DMS 273 (cell line): Measurements from ENCODE around the gene TMEM198.

Experiments
- DNase-seq: peaks from one replicate; lab custom pipeline; 2025; ENCODE audit not compliant: unreplicated experiment; lab: John Stamatoyannopoulos, UW

Gene TMEM198

GRCh38 chr2:219508971-219509779 is 34.7 kb upstream of the TMEM198 start:
- peak; percentile 90 for DNase-seq

GRCh38 chr2:219509780-219510511 is 33.9 kb upstream of the TMEM198 start:
- DNase-seq = peak; percentile 91

DNA sequence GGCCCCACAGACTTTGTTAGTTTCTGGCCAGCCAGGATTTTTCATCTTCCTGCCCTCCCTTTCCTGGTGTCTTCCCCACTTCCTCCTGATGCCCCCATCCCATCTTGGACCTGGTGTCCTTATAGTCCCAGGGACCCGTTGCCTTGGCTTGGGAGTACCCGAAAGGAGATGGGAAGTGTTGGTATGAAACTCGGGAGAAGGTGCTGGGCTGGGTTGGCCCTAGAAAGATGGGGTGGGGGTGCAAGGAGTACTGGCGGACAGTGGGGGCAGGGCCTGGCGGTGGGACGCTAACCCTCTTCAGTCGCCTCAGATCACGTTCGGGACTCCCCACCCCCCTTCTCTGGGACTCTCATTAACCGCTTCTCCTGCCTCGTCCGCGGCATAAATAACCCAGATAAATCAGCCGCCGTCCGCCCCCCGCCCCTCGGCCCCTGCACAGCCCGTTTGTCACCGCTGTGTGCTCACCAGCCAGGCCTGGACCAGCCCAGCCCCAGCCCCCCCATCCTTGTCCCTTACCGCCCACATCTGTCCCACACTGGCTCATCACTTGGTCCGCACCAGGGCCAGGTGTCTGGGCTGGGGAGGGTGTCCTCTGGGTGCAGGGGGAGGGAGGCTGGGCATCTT is 33.2 kb upstream of the TMEM198 start:
- peak; percentile 55 for DNase-seq

DNA sequence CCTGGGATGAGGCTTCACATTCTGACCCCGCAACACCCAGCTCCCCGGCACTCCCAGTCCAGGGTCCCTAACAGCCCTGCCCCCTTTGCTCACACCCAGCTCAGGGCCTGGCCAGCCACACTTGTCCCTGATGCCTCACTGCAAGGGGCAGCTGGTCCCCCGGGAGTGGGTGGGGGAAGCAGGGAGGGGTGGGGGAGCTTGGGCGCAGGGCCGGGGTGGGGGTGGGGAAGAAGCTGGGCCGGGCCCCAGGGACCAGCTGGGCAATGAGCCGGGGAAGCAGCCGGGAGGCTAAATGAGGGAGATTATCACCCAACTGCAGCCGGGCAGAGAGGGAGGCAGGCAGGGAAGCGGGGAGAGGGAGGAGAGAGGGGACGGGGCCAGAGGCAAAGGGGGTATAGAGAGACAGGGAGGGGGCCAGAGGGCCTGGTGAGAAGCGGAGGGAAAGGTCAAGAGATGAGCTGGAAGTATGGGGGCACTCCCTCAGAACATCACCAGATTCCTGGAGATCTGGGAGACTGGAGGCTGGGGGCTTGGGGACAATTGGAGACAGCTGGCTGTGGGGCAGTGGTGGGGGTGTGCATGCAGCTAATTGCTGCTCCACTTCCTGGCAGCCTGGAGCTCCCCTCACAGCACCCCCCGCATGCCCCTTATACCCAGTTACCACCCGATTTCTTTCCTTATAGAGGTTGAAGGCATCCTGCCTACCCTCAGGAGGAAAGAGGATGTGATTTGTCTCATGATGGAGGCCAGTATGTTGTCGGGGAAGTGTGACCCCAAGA is 32.1 kb upstream of the TMEM198 start:
- peak; percentile 78 for DNase-seq

GRCh38 chr2:219512524-219513216 is 31.2 kb upstream of the TMEM198 start:
- DNase-seq = no peak

DNA sequence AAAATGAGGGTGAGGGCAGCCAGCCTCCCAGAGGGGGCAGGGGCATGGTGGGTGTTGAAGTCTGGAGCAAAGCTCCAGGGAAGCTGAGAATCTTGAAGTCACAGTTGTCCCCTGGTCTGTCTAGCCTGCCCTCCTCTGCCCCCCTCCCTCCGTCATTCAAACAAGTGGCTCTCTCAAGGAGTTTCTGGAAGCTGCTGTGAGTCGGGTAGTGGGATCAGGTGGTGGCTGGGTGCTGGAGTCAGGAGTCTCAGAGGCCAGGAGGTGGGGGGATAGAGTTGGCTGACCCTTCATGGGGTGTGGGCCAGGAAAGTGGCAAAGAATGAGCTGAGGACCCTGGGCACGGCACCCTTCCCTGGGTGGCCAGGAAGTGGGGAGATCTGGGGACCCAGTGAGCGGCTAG is 30.0 kb upstream of the TMEM198 start:
- peak; percentile 44 for DNase-seq

DNA sequence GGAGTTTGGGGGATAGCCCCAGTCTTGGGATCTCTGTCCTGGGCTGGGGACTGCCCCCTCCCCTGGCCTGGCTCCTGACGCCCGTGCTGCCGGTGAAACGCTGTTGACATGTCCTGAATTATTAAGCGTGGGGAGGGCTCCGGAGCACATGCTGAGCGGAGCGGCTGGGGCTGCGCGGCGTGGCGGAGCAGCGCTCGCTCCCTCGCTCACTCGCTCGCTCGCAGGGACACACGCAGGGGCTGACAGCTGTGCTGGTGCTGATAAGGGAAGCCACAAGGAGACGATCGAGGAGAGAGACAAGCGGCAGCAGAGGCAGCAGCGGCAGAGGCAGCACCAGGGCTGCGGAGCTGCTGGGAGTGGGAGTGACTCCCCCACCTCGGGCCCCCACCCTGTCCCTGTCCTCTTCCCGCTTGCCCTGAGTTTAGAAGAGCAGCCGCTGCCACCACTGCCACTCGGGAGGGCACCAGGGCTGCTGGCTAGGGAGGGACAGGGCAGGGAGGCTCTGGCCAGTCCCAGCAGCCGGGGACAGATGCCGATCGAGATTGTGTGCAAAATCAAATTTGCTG is 29.5 kb upstream of the TMEM198 start, which contains the start of gene ASIC4:
Gene ASIC4, plus strand, starts transcription at position 287 of the 566 bp plus-strand sequence. Its CDS starts 243 bp downstream, at position 530.
- DNase-seq = peak; percentile 84

GRCh38 chr2:219514836-219515235 is 29.0 kb upstream of the TMEM198 start:
- DNase-seq = no peak

- DNase-seq = peak; percentile 49
Observed at GRCh38 chr2:219515874-219516629, 27.8 kb upstream of the TMEM198 start.

GRCh38 chr2:219516888-219517287 is 26.9 kb upstream of the TMEM198 start:
- no peak for DNase-seq

GRCh38 chr2:219517954-219518778 is 25.7 kb upstream of the TMEM198 start:
- peak; percentile 65 for DNase-seq

- DNase-seq = no peak
Observed at GRCh38 chr2:219519526-219519916, 24.3 kb upstream of the TMEM198 start.

- no peak for DNase-seq
Observed at GRCh38 chr2:219520079-219520478, 23.7 kb upstream of the TMEM198 start.

DNA sequence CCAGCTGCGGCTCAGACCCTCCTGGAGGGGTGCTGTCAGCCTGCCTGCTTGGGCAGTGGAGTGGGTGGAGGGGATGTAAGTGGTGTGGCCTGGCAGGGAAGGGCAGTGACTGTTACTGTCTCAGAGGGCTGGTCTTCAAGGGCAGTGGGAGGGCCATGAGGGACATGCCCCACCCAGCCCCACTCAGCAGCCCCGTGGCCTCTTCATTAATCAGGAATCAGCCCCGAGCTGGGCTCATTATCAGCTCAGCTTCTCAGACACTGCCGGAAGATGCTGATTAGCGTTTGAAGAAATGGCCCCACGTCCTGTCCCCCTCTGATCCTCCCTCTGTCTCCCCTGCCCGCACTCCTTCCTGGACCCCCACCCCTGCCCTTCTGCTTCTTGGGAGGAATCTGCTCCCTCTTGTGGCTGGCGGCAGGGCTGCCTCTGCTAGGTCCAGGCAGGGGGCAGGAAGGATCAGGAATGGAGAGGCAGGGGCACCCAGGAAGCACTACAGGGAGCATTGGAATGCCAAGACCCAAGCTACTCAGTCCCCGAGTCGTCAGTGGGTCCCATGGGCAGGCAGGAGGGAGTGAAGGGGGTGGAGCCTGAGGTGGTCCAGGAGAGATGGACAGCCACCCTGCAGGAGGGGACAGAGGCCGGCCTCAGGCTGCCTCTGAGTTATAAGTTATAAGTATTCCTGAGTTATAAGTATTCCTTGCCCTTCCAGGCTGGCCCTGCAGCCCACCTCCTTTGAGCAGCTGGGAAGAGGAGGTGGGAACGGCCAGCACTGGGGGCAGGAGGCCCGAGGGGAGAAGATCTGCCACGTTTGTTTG is 22.6 kb upstream of the TMEM198 start:
- peak; percentile 75 for DNase-seq

GRCh38 chr2:219522111-219523030 is 21.5 kb upstream of the TMEM198 start:
- no peak for DNase-seq

- no peak for DNase-seq
Observed at GRCh38 chr2:219523031-219523671, 20.7 kb upstream of the TMEM198 start.
